IMR-90 (cell line): ENCODE data around the gene C11orf97. TPM values are rescaled to one million over a fixed set of nuclear protein-coding genes. Genes with fewer than 3 reads are reported as not detected.
A peak's percentile ranks its signal among the peaks of the same experiment; 100 is the strongest.

Experiments used
- ATAC-seq: fragments of 200-7000 bp; cut with Tn5 transposase; 2 replicates; pipeline ENCODE4 v1.9.1; 2020; ENCODE audit warnings: low read depth, mild to moderate bottlenecking, moderate library complexity
- BruUV-seq: library from RNA; stranded (reverse); fragments of 400-500 nt; replicated peaks from 2 replicates; lab custom pipeline; 2021; lab: Mats Ljungman, UMichigan
- CTCF ChIA-PET: fragments of 300-600 bp; formaldehyde crosslinking; extraction: SDS; loops from one replicate; lab custom pipeline; 2021; ENCODE audit warnings: antibody characterized with exemption; lab: Yijun Ruan, JAX
- POLR2A ChIA-PET: fragments of 300-600 bp; sonication (Branson Sonifier 250); formaldehyde crosslinking; loops from one replicate; lab custom pipeline; 2022; ENCODE audit warnings: antibody characterized with exemption; ENCODE audit not compliant: unreplicated experiment; lab: Charles Lee
- DNase-seq: peaks from one replicate; pipeline ENCODE4 v3.0.0; 2013
- H2AFZ ChIP-seq: replicated peaks from 2 replicates; pipeline ENCODE3; 2013; ENCODE audit warnings: low read length, mild to moderate bottlenecking; ENCODE audit not compliant: poor library complexity
- H2AK5ac ChIP-seq: 2 replicates; pipeline ENCODE4 v1.6.1; 2013; ENCODE audit warnings: low read depth, low read length, inconsistent platforms
- H2AK9ac ChIP-seq: replicated peaks from 2 replicates; pipeline ENCODE3; 2013; ENCODE audit warnings: mild to moderate bottlenecking, low read depth, low read length, moderate library complexity; ENCODE audit not compliant: poor library complexity
- H2BK120ac ChIP-seq: 2 replicates; pipeline ENCODE4 v1.6.1; 2013; ENCODE audit warnings: low read depth, low read length, inconsistent platforms
- H2BK15ac ChIP-seq: 3 replicates; pipeline ENCODE4 v1.6.1; 2013; ENCODE audit warnings: low read depth, low read length, inconsistent platforms
- H2BK20ac ChIP-seq: 2 replicates; pipeline ENCODE4 v1.6.1; 2013; ENCODE audit warnings: low read depth, mild to moderate bottlenecking, inconsistent platforms, low read length, moderate library complexity
- H2BK5ac ChIP-seq: 2 replicates; pipeline ENCODE4 v1.6.1; 2013; ENCODE audit warnings: mild to moderate bottlenecking, low read depth, low read length, inconsistent platforms; ENCODE audit not compliant: poor library complexity, severe bottlenecking
- H3K14ac ChIP-seq: replicated peaks from 2 replicates; pipeline ENCODE4 v1.6.1; 2013; ENCODE audit warnings: low read depth, low read length, inconsistent platforms
- H3K18ac ChIP-seq: 2 replicates; pipeline ENCODE4 v1.6.1; 2013; ENCODE audit warnings: low read depth, low read length, control low read depth
- H3K23ac ChIP-seq: 2 replicates; pipeline ENCODE4 v1.6.1; 2013; ENCODE audit warnings: low read depth, low read length, inconsistent platforms
- H3K27ac ChIP-seq: 2 replicates; pipeline ENCODE4 v1.5.1; 2013; ENCODE audit warnings: mild to moderate bottlenecking, control low read depth, low read length; ENCODE audit not compliant: insufficient read depth
- H3K27me3 ChIP-seq: 2 replicates; pipeline ENCODE4 v1.6.1; 2013; ENCODE audit warnings: low read length; ENCODE audit not compliant: control insufficient read depth, insufficient read depth
- H3K36me3 ChIP-seq: 2 replicates; pipeline ENCODE4 v1.6.1; 2013; ENCODE audit warnings: low read length, mixed read lengths; ENCODE audit not compliant: control insufficient read depth, insufficient read depth
- H3K4ac ChIP-seq: 2 replicates; pipeline ENCODE4 v1.6.1; 2013; ENCODE audit warnings: low read depth, low read length, inconsistent platforms
- H3K4me1 ChIP-seq: 2 replicates; pipeline ENCODE4 v1.6.1; 2013; ENCODE audit warnings: low read length, mixed read lengths; ENCODE audit not compliant: control insufficient read depth, insufficient read depth
- H3K4me2 ChIP-seq: 2 replicates; pipeline ENCODE4 v1.6.1; 2013; ENCODE audit warnings: low read depth, mild to moderate bottlenecking, control low read depth, low read length, moderate library complexity
- H3K4me3 ChIP-seq: 2 replicates; pipeline ENCODE4 v1.5.1; 2013; ENCODE audit warnings: low read depth, mild to moderate bottlenecking, control low read depth, low read length, moderate library complexity; ENCODE audit not compliant: insufficient read depth
- H3K56ac ChIP-seq: 2 replicates; pipeline ENCODE4 v1.6.1; 2013; ENCODE audit warnings: low read length, inconsistent platforms; ENCODE audit not compliant: insufficient read depth; ENCODE audit errors: extremely low read depth
- H3K79me1 ChIP-seq, 2 experiments: 2 replicates each; pipeline ENCODE4 v1.6.1; 2013; ENCODE audit warnings: low read length in 2 of 2, inconsistent platforms in 1 of 2, low read depth in 1 of 2
- H3K9ac ChIP-seq: 2 replicates; pipeline ENCODE4 v1.6.1; 2013; ENCODE audit warnings: low read depth, low read length, control low read depth
- H3K9me1 ChIP-seq: 2 replicates; pipeline ENCODE4 v1.6.1; 2013; ENCODE audit warnings: low read length, inconsistent platforms; ENCODE audit not compliant: insufficient read depth
- H3K9me3 ChIP-seq: 2 replicates; pipeline ENCODE4 v1.6.1; 2013; ENCODE audit warnings: low read length; ENCODE audit not compliant: control insufficient read depth, insufficient read depth
- H4K20me1 ChIP-seq: 2 replicates; pipeline ENCODE4 v1.6.1; 2013; ENCODE audit warnings: low read length, inconsistent platforms; ENCODE audit not compliant: insufficient read depth
- H4K5ac ChIP-seq: 2 replicates; pipeline ENCODE4 v1.6.1; 2013; ENCODE audit warnings: mild to moderate bottlenecking, low read depth, low read length, control low read depth
- H4K8ac ChIP-seq, 2 experiments: 2 replicates each; pipeline ENCODE4 v1.6.1; 2013; ENCODE audit warnings: low read depth in 2 of 2, low read length in 2 of 2, control low read depth in 1 of 2, inconsistent platforms in 1 of 2
- H4K91ac ChIP-seq: 2 replicates; pipeline ENCODE4 v1.6.1; 2013; ENCODE audit warnings: low read depth, low read length, inconsistent platforms; ENCODE audit not compliant: insufficient read depth
- BHLHE40 ChIP-seq: fragments of 150-350 bp; IDR thresholded peaks from 2 replicates; pipeline ENCODE4 v1.6.1; 2016; ENCODE audit warnings: mild to moderate bottlenecking, low read depth, low read length
- CEBPB ChIP-seq: IDR thresholded peaks from 2 replicates; pipeline ENCODE4 v1.6.1; 2012; ENCODE audit warnings: low read depth, low read length, improper control_type of control experiment
- CHD1 ChIP-seq: IDR thresholded peaks from 2 replicates; pipeline ENCODE4 v1.6.1; 2012; ENCODE audit warnings: low read depth, low read length, improper control_type of control experiment
- CTCF ChIP-seq: conservative IDR thresholded peaks from 2 replicates; pipeline ENCODE4 v1.5.1; 2012; ENCODE audit warnings: mild to moderate bottlenecking, low read depth, low read length, improper control_type of control experiment
- ELK1 ChIP-seq: fragments of 150-350 bp; IDR thresholded peaks from 2 replicates; pipeline ENCODE4 v1.6.1; 2016; ENCODE audit warnings: low read depth, mild to moderate bottlenecking, low read length, moderate library complexity, borderline replicate concordance
- FOS ChIP-seq: fragments of 150-350 bp; IDR thresholded peaks from 2 replicates; pipeline ENCODE4 v1.6.1; 2016; ENCODE audit warnings: low read depth, low read length
- MAFK ChIP-seq: IDR thresholded peaks from 2 replicates; pipeline ENCODE4 v1.6.1; 2012; ENCODE audit warnings: low read depth, low read length, improper control_type of control experiment
- MAZ ChIP-seq: IDR thresholded peaks from 2 replicates; pipeline ENCODE4 v1.6.1; 2012; ENCODE audit warnings: low read depth, mild to moderate bottlenecking, low read length, improper control_type of control experiment, moderate library complexity, borderline replicate concordance
- MXI1 ChIP-seq: IDR thresholded peaks from 2 replicates; pipeline ENCODE4 v1.6.1; 2012; ENCODE audit warnings: low read depth, mild to moderate bottlenecking, low read length, moderate library complexity, borderline replicate concordance
- NFE2L2 ChIP-seq: fragments of 150-350 bp; IDR thresholded peaks from 2 replicates; pipeline ENCODE4 v1.6.1; 2016; ENCODE audit warnings: low read depth, mild to moderate bottlenecking, low read length
- POLR2A ChIP-seq: IDR thresholded peaks from 2 replicates; pipeline ENCODE4 v1.6.1; 2012; ENCODE audit warnings: mild to moderate bottlenecking, low read depth, low read length
- RAD21 ChIP-seq: IDR thresholded peaks from 2 replicates; pipeline ENCODE4 v1.6.1; 2012; ENCODE audit warnings: low read length, improper control_type of control experiment
- RCOR1 ChIP-seq: IDR thresholded peaks from 2 replicates; pipeline ENCODE4 v1.6.1; 2012; ENCODE audit warnings: mild to moderate bottlenecking, low read length, improper control_type of control experiment; ENCODE audit not compliant: insufficient replicate concordance
- RFX5 ChIP-seq: IDR thresholded peaks from 2 replicates; pipeline ENCODE4 v1.8.0; 2012; ENCODE audit warnings: low read depth, mild to moderate bottlenecking, low read length, moderate library complexity
- SMC3 ChIP-seq: fragments of 150-350 bp; IDR thresholded peaks from 2 replicates; pipeline ENCODE4 v1.6.1; 2016; ENCODE audit warnings: low read depth, mild to moderate bottlenecking, antibody characterized with exemption, low read length, moderate library complexity
- WGBS, 2 experiments: methylation state at CpG; one replicate each; pipeline versions ENCODE4 v1.1.5 to v1.1.7; 2013; ENCODE audit warnings: missing lambda C conversion rate in 2 of 2; ENCODE audit not compliant: insufficient read length in 1 of 2; ENCODE audit errors: extremely low coverage in 2 of 2; 5-methylcytosine and 5-hydroxymethylcytosine counted together
- dilution Hi-C: fragments of 300-500 bp; cut with HindIII; formaldehyde crosslinking; loops from one replicate; pipeline ENCODE4 v1.14.3; 2018; ENCODE audit warnings: low sequenced_read_pairs; ENCODE audit not compliant: unreplicated experiment
- in situ Hi-C: fragments of 300-500 bp; cut with MboI; formaldehyde crosslinking; loops from 3 replicates; pipeline ENCODE4 v1.14.3; 2019; ENCODE audit warnings: low sequenced_read_pairs, inconsistent platforms, mixed read lengths
- intact Hi-C: fragments of 100-400 bp; cut with micrococcal nuclease; formaldehyde crosslinking; loops from 2 replicates; pipeline ENCODE4 v1.10.0; 2022
- polyA plus RNA-seq, 3 experiments: library from polyadenylated mRNA; depleted of rRNA; stranded (reverse); fragments of >200 nt; gene quantifications; 2 replicates each; pipeline ENCODE4 v1.2.3, GENCODE V29; 2012; ENCODE audit warnings: low replicate concordance in 1 of 3
- total RNA-seq: library from RNA; depleted of rRNA; stranded (reverse); fragments of >200 nt; gene quantifications from 2 replicates; pipeline ENCODE4 v1.2.3, GENCODE V29; 2012
- TF ChIP-seq, protein P1 (sequence below): fragments of 150-350 bp; IDR thresholded peaks from 2 replicates; pipeline ENCODE4 v1.6.1; 2017; ENCODE audit warnings: mild to moderate bottlenecking, antibody characterized with exemption, low read length, low read depth

The C11orf97 gene
- total and polyA plus RNA-seq, 2 of the 4 experiments (the other 2 are of a cell fraction), result not detected

- H4K8ac ChIP-seq, result no peak overlapping the region
- ATAC-seq (no peak), DNase-seq (peak; percentile 91)
- no peak overlapping the region for H3K4me3 ChIP-seq
- 40% methylated on average over 1 of the region's 1 CpG; no CpG with 5 or more reads in 1 of the 2 experiments for WGBS, 2 experiments
- H3K9me1 ChIP-seq, result peaks cover 6% of the 10 kb centered on the region
- in situ Hi-C loops (no loop called here), intact Hi-C loops (no loop called here), dilution Hi-C loops (no loop called here)
- H3K18ac ChIP-seq, result no peak overlapping the region
- no peak overlapping the region for H3K4me2 ChIP-seq
- H3K9ac ChIP-seq, result no peak overlapping the region
- no peak overlapping the region for H3K23ac ChIP-seq
- H3K56ac ChIP-seq, result no peak overlapping the region
- no peak overlapping the region for H2BK5ac ChIP-seq
- peaks cover 2 to 20% of the 10 kb centered on the region in 2 experiments; a peak in 2 of 4 replicates for H3K79me1 ChIP-seq
- no peak overlapping the region for H3K27ac ChIP-seq
- H3K27me3 ChIP-seq, result no peaks in the 10 kb centered on the region
- H3K4ac ChIP-seq, result no peak overlapping the region
- BruUV-seq, result no TSS peak
- no peak overlapping the region for H2BK20ac ChIP-seq
- no peak overlapping the region for H2BK15ac ChIP-seq
- peaks cover 7% of the 10 kb centered on the region for H3K4me1 ChIP-seq
- H2AK5ac ChIP-seq, result no peak overlapping the region
- no peaks in the 10 kb centered on the region for H4K20me1 ChIP-seq
- POLR2A ChIA-PET, result no interaction called here
- TF ChIP-seq FOS (no peak), POLR2A (no peak), MXI1 (no peak), ELK1 (no peak), CHD1 (no peak), RAD21 (no peak), NFE2L2 (no peak), SMC3 (no peak), MAZ (no peak), BHLHE40 (no peak), RFX5 (no peak), CEBPB (no peak), MAFK (no peak), RCOR1 (no peak), CTCF (no peak)
- TF ChIP-seq, protein P1, sequence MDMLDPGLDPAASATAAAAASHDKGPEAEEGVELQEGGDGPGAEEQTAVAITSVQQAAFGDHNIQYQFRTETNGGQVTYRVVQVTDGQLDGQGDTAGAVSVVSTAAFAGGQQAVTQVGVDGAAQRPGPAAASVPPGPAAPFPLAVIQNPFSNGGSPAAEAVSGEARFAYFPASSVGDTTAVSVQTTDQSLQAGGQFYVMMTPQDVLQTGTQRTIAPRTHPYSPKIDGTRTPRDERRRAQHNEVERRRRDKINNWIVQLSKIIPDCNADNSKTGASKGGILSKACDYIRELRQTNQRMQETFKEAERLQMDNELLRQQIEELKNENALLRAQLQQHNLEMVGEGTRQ, result no peak
- H3K14ac ChIP-seq, result no peak overlapping the region
- H2BK120ac ChIP-seq, result no peak overlapping the region
- no peak overlapping the region for H4K91ac ChIP-seq
- CTCF ChIA-PET, result no interaction called here
- H2AK9ac ChIP-seq, result peak overlapping the region; percentile 33
- no peak overlapping the region for H2AFZ ChIP-seq
- no peak overlapping the region for H4K5ac ChIP-seq
- no peaks in the 10 kb centered on the region for H3K9me3 ChIP-seq
- H3K36me3 ChIP-seq, result no peaks in the 10 kb centered on the region
Observed at GRCh38 chr11:94553938-94554337, 41.7 kb downstream of the C11orf97 start.
